GM18502 (cell line): Measurements from ENCODE around the gene HAAO.
A peak's percentile ranks its signal among the peaks of the same experiment; 100 is the strongest.
"Not testable (repeated sequence)": the region's sequence is repeated elsewhere in the genome, so short reads cannot be mapped to it uniquely, and the experiment has no call there.

Source experiments
- ATAC-seq: cut with Tn5 transposase; IDR thresholded peaks from one replicate; pipeline ENCODE4 v1.9.1; 2021; ENCODE audit warnings: mild to moderate bottlenecking; ENCODE audit not compliant: unreplicated experiment, poor library complexity

HAAO gene

GRCh38 chr2:42754776-42755140, 37.6 kb downstream of the HAAO start:
- no peak for ATAC-seq

DNA sequence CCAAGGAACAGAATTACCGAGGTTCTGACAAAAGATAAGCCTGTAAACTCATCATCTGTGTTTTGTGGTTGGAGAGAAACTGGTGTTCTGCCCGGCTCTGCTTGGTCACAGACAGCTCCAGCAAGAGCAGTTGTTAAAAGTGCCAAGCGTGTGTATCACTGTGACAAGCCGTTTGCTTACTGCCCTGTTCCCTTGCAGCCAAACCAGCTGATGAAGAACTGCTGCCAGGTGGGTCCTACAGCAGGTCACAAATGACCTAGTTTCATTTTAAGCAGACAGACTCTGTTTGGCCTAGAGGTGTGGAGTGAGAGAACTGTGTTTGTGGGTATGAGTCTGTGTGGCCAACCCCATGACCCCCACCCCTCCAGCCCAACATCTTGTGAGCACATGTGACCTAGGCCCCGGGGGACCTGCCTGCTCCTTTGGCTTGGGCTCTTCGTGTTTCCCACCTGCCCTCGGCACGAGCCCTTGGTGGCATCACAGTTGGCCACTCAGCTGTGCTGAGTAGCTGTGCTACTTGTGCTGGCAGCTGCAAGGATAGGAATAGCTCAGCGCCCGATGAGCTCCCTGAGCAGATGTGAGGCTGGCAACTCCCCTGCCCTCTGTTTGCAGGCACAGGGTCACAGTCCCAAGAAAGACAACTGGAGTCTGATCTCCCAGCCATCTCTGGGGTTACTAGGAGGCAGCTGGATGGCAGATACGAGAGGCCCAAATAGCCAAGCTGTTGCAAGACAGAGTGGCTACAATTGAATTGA, 38.2 kb downstream of the HAAO start:
- no peak for ATAC-seq

DNA sequence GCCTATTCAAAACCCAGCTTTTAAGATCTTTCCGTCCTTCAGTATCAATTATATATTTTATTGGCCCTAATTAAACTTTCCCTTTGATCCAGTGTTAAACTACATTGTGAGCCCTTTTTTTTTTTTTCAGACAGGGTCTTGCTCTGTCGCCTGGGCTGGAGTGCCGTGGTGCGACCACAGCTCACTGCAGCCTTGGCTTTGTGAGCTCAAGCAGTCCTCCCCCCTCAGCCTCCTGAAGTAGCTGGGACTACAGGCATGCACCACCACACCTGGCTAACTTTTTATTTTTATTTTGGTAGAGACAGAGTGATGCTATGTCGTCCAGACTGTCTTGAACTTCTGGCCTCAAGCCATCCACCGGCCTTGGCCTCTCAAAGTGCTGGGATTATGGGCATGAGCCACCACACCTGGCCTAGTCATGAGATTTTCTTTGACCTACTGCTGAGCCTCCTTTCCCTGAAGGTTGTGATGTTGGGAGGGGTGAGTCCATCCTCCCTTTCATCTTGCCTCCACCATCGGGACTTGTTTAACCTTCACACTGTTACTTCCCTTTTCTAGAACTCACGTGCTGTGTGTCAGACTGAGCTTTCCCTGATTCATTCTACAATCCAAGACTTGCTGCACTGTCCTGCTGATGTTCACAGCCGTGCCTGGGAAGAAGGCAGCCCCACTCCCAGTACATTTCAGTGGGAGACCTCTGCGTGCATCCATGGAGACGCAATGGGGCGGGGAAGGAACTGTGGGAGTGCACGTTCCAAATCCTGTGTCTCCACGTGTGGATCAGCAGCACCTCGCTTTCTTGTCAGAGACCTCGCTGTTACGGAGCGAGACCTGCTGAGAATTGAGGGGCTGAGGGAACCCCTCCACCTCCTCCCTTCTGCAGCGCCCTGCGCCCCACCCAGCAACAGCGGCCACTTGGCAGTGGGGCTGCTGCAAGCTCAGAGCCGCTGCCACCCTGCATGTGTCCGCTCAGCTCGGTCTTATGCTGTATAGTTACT, 39.3 kb downstream of the HAAO start:
- no peak for ATAC-seq

DNA sequence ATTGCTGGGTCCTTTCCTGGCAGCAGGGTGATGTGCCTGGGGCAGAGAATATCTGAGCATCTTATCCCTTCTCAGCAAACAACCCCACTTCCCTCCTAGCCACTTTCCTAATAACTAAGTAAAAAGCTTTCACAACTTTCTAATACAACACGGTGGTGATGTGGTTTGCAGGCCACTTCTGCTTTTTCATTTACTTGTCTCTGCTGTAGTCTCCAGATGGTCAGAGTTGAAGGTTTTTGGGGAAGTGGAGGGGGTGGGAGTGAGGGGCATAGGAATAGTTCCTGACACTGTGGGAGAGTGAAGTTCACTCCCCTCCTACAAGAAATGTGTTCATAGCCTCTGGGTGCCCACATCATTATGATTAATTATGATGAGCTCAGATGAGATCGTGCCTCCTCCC, 40.1 kb downstream of the HAAO start:
- ATAC-seq = peak; percentile 74

DNA sequence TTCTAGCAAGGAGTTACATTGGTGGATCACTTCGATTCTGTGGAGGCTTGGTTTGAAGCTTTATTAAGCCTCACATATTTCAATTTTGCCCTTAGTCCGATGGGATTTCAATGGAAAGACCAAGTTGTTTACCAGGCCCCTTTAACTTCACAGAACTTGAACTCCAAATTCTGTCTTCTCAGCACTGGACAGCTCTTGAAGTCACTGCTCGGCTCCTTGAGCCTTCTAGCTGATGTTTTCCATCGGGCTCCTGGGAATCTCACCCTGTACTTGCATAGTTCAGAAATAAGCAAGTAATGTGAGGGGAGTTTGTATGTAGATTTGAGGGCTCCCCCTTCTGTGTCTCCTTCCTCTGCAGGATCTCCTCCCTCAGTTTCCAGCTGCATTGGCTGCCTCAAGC, 43.5 kb downstream of the HAAO start:
- ATAC-seq = no peak

DNA sequence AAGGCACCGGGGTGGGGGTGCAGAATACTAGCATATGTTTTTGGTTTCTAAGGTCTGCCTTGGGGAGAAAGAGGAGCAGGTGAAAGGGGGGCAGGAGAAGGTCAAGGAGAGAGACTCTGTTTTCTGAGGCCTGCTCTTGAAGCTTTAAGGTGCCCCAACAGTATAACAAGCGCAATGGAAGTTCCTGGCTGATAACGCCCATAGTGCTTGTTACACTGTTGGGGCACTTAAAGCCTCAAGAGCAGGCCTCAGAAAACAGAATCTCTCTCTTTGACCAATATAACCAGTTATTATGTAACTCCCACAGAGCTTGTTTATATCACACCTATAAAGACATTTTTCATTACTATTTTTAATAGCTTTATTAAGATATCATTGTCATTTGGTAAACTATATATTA, 45.0 kb downstream of the HAAO start:
- ATAC-seq = no peak

- no peak for ATAC-seq
These were observed 47.8 kb downstream of the HAAO start for GRCh38 chr2:42744545-42745082.

DNA sequence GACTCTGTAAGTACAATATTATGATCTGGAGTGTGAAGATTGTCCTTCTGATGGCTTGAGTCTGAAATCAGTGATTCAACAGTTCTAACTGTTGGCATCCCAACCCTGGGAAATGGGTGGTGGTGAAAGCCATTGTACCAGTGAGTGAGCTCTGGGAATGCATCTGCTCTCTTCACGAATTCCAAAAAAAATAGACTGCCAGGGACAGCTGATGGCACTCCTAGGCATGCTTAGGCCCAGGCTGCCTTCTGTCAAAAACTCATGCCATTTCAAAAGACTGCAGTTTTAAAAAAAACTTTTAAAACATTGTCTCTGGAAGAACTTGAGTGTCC, 48.8 kb downstream of the HAAO start:
- no peak for ATAC-seq

DNA sequence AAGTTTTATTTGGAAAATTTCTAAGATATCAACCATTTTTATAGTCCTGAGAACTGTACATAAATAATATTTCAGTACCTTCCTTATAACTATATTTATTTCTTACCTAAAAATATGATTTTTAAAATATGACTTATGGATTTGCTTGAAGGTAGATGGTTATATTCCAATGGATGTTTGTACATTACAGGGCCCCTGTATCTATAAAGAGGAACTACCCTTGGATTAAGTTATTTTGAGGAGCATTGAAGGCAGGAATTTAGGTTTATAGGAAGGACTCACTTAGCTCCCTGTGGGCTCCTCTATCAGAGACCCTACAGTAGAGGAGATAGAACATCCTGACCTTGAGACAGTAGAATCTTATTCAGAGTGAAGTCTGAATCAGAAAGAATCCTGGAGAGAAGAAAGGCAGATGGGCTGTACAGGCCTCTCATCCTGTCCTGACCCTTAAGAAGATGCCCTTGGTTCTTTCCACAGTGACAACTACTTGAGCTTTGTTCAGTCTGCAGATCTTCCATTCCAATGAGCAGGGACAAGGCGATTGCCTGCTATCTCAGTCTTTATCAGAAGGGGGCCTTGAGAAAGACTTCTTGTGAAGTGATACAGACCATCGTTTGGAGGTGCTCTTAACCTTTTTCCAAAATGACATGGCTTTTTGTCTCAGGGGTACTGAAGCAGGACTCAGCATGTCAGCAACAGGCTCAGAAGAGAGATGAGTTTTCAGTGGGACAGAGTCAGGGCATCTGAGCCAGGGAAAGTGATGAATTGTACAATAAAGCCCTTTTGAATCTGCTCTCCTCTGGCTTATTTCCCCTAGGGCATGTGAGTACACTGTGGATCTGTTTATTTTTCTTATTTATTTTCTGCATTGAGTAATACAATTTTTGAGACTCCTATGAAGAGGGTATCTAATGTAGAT, 49.4 kb downstream of the HAAO start:
- ATAC-seq = no peak

- ATAC-seq = no peak
These were observed 51.2 kb downstream of the HAAO start for GRCh38 chr2:42741140-42741539.

- ATAC-seq = no peak
These were observed 55.6 kb downstream of the HAAO start for GRCh38 chr2:42736598-42737322.

DNA sequence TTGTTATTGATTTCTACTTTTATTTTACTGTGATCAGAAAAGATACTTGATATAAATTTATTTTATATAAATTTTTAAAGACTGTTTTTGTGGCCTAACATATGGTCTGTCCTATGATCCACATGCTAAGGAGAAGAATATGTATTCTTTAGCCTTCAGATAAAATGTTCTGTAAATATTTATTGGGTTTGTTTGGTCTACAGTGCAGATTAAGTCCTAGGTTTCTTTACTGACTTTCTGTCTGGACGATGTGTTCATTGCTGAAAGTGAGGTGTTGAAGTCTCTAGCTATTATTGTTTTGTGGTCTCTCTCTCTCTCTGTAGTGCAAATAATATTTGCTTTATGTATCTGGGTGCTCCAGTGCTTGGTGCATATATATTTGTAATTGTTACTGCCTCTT, 58.5 kb downstream of the HAAO start:
- no peak for ATAC-seq

- ATAC-seq = not testable (repeated sequence)
These were observed 61.1 kb downstream of the HAAO start for GRCh38 chr2:42731316-42731715.

DNA sequence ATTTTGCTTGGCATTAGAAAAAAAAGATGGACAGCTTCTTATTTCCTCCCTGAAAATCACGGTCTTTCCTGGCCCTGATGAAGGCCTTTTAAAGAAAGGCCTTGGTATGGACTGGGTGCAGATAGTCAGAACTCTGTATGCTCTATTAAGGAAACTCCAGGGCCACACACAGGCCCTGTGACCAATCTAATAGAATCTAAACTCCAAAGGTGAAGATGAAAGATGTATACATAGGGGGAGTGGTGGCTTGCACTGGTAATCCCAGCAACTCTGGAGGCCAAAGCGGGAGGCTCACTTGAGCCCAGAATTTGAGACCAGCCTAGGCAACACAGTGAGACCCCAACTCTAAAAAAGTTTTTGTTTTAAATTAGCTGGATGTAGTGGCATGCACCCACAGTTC, 65.7 kb downstream of the HAAO start:
- no peak for ATAC-seq

DNA sequence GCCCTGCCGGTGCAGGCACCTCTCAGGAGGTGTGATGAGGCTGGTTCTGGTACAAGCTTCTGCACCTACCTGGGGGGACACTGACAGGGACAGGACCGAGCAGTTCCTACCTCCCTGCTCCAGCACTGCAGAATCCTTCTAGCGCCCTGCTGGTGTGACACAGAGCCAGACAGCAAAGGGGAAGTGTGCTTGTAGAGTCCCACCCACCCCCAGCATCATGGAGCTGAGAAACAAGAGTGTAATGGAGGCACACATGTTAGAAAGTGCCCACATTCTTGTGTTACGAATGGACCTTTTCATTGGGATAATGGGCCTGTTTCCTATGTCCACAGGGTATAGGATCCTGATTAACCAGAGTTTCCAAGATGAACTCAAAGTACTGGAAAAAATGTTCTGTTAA, 66.7 kb downstream of the HAAO start:
- no peak for ATAC-seq

DNA sequence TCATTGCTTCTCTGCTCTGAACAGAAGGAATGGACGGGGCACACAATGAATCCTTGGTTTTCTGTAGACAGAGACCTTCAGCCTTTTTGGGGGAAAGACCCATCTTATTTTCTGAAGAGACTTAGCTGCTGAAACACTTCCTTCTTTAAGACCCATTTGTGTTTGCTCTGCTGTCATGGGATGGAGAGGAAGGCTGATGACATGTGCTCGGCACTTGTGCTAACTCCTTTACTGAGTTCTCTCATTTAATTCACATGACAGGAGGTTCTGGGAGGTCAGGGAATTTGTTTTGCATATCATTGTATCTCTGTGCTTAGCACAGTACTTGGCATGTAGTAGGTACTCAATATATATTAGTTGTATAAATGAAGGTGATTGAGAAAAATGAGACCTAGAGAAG, 67.5 kb downstream of the HAAO start:
- no peak for ATAC-seq

DNA sequence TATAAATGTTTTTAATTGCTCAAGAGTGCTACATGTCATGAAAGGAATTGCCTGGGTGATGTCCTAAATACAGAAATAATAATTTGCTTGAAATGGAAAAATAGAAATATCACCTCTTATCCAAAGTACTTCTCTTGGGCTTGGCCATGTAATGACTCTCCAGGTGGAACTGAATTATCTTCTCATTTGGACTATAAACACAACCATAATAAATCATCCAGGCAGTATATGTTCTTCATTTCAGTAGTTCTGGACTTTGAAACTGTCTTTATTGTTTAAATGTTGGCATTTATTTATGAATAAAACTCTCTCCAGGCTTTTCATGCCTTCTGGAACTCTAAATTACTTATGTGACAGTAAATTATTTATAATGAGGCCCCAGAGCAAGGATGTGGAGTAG, 68.9 kb downstream of the HAAO start:
- ATAC-seq = no peak

GRCh38 chr2:42722320-42723190, 69.8 kb downstream of the HAAO start:
- ATAC-seq = peak; percentile 97

- peak; percentile 10 for ATAC-seq
These were observed 70.5 kb downstream of the HAAO start for GRCh38 chr2:42721898-42722297.
